Panc1 (cell line): ENCODE measurements around the gene PINK1. TPM values are rescaled to one million over a fixed set of nuclear protein-coding genes. Genes with fewer than 3 reads are reported as not detected.

Experiments
- ATAC-seq: fragments of 200-7000 bp; cut with Tn5 transposase; 2 replicates; pipeline ENCODE4 v1.9.1; 2020; ENCODE audit warnings: mild to moderate bottlenecking, moderate library complexity
- BruUV-seq: library from RNA; stranded (reverse); fragments of 400-500 nt; replicated peaks from 2 replicates; lab custom pipeline; 2021; lab: Mats Ljungman, UMichigan
- CTCF ChIA-PET: fragments of 300-600 bp; sonication (Branson Sonifier 250); formaldehyde crosslinking; loops from one replicate; lab custom pipeline; 2022; ENCODE audit warnings: antibody characterized with exemption; lab: Charles Lee
- POLR2A ChIA-PET: fragments of 300-600 bp; sonication (Branson Sonifier 250); formaldehyde crosslinking; loops from one replicate; lab custom pipeline; 2022; ENCODE audit warnings: antibody characterized with exemption; lab: Charles Lee
- DNase-seq: peaks from one replicate; pipeline ENCODE4 v3.0.0-alpha.2; 2010; ENCODE audit warnings: low read depth, low spot score
- H3K27ac ChIP-seq: 2 replicates; pipeline ENCODE4 v1.5.1; 2011; ENCODE audit warnings: mild to moderate bottlenecking, low read length, inconsistent platforms
- H3K27me3 ChIP-seq: fragments of 200-500 bp; sonication (Bioruptor generic); 2 replicates; pipeline ENCODE4 v1.6.0; 2014; ENCODE audit warnings: low read length, inconsistent platforms; ENCODE audit not compliant: control insufficient read depth, insufficient read depth
- H3K36me3 ChIP-seq: fragments of 200-500 bp; sonication (Bioruptor generic); 2 replicates; pipeline ENCODE4 v1.5.1; 2014; ENCODE audit warnings: inconsistent platforms, mild to moderate bottlenecking, low read length, moderate library complexity; ENCODE audit not compliant: control insufficient read depth, insufficient read depth
- H3K4me1 ChIP-seq: 2 replicates; pipeline ENCODE4 v1.5.1; 2011; ENCODE audit warnings: inconsistent platforms, mild to moderate bottlenecking, low read length, moderate library complexity; ENCODE audit not compliant: control insufficient read depth, insufficient read depth
- H3K4me3 ChIP-seq, 2 experiments: 2 replicates each; pipeline ENCODE4 v1.5.1; 2011 to 2012; ENCODE audit warnings: low read depth in 2 of 2, low read length in 2 of 2, mild to moderate bottlenecking in 2 of 2, inconsistent platforms in 1 of 2, moderate library complexity in 1 of 2
- H3K9me3 ChIP-seq: fragments of 200-500 bp; sonication (Bioruptor generic); 2 replicates; pipeline ENCODE4 v1.5.1; 2014; ENCODE audit warnings: low read depth, mild to moderate bottlenecking, inconsistent platforms, low read length, moderate library complexity; ENCODE audit not compliant: control insufficient read depth, insufficient read depth
- POLR2AphosphoS5 ChIP-seq: IDR thresholded peaks from 2 replicates; pipeline ENCODE4 v1.6.1; 2012; ENCODE audit warnings: mild to moderate bottlenecking, low read depth, low read length, moderate library complexity
- SIN3A ChIP-seq: IDR thresholded peaks from 2 replicates; pipeline ENCODE4 v1.6.1; 2012; ENCODE audit warnings: low read depth, mild to moderate bottlenecking, low read length, moderate library complexity, borderline replicate concordance; ENCODE audit not compliant: insufficient read depth
- TCF7L2 ChIP-seq: IDR thresholded peaks from 2 replicates; pipeline ENCODE4 v1.6.1; 2011; ENCODE audit warnings: mild to moderate bottlenecking, low read depth, low read length, inconsistent platforms
- in situ Hi-C: cut with HindIII; loops from 2 replicates; pipeline ENCODE4 v1.10.0; 2016; ENCODE audit warnings: low sequenced_read_pairs, low pct_unique_long_range_greater_than_20kb
- intact Hi-C: fragments of 100-400 bp; cut with micrococcal nuclease; formaldehyde crosslinking; loops from one replicate; pipeline ENCODE4 v1.10.0; 2022; ENCODE audit not compliant: unreplicated experiment
- total RNA-seq: library from RNA; stranded (reverse); gene quantifications from one replicate; pipeline ENCODE4 v1.2.1, GENCODE V29; 2021; ENCODE audit not compliant: unreplicated experiment
- TF ChIP-seq, protein P1 (sequence below), 2 experiments: IDR thresholded peaks; 2 replicates each; pipeline ENCODE4 v1.6.1; 2011 to 2012; ENCODE audit warnings: low read depth in 2 of 2, control low read depth in 1 of 2, low read length in 1 of 2, mild to moderate bottlenecking in 1 of 2, moderate library complexity in 1 of 2; ENCODE audit not compliant: insufficient read depth in 1 of 2
- TF ChIP-seq, protein P2 (sequence below): fragments of 450-650 bp; IDR thresholded peaks from 2 replicates; pipeline ENCODE4 v1.5.1; 2017; ENCODE audit warnings: mild to moderate bottlenecking

The PINK1 gene
- total RNA-seq, 1 experiment from 2014 or later: 32.1 TPM

DNA sequence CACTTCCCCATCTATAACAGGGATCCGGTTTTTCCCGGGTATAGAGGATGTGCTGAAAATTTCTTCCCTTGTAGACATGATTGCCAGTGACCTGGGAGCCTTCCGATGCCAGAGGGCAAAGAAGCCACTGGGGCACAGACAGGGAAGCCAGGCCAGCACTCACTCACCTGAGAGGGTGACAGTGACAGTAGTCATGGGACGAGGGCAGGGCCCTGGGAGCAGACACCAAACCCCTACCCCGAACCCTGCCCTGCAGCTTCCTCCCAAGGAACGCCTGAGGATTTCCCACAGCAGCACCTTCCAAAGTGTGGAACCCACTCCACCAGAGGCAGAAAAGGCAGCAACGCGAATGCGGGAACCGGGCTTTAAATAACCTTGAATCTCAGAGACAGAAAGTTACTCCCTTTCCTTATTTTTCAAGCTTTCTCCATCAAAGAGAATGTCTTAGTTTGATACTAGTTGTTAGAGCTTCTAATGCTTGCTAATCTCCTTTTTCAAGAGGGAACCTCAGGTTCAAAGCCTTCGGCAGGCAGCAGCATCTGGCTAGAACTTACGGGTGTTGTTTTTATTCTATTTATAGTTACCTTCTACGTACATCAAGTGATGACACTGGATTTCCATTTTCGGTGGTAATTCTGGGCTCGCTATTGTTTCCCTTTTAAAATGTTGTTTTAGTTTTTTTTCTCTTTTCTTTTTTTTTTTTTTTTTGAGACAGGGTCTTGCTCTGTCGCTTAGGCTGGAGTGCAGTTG, 25.1 kb downstream of the PINK1 start:
- POLR2A ChIA-PET: interaction anchor here (0.6 kb wide), 1 partner anchor 662 kb away, joined by 3 read pairs; no protein-coding TSS in a partner anchor
- H3K36me3 ChIP-seq: peaks cover 23% of the 10 kb centered on the region
- BruUV-seq: no TSS peak

GRCh38 chr1:20660363-20660762, 27.1 kb downstream of the PINK1 start:
- POLR2A ChIA-PET: interaction anchor here (0.5 kb wide), 1 partner anchor 95 kb away, joined by 8 read pairs; no protein-coding TSS in a partner anchor
- Histone ChIP-seq H3K36me3 (peaks cover 17% of the 10 kb centered on the region), H3K9me3 (no peaks in the 10 kb centered on the region), H3K4me3 (peak overlapping the region; percentile 88 to 100), H3K27me3 (no peaks in the 10 kb centered on the region), H3K4me1 (peaks cover 10% of the 10 kb centered on the region), H3K27ac (peak overlapping the region; percentile 96)
- DNase-seq (no peak), ATAC-seq (no peak)
- CTCF ChIA-PET: no interaction called here
- intact Hi-C loops: no loop called here
- in situ Hi-C loops: no loop called here
- TF ChIP-seq, protein P1, sequence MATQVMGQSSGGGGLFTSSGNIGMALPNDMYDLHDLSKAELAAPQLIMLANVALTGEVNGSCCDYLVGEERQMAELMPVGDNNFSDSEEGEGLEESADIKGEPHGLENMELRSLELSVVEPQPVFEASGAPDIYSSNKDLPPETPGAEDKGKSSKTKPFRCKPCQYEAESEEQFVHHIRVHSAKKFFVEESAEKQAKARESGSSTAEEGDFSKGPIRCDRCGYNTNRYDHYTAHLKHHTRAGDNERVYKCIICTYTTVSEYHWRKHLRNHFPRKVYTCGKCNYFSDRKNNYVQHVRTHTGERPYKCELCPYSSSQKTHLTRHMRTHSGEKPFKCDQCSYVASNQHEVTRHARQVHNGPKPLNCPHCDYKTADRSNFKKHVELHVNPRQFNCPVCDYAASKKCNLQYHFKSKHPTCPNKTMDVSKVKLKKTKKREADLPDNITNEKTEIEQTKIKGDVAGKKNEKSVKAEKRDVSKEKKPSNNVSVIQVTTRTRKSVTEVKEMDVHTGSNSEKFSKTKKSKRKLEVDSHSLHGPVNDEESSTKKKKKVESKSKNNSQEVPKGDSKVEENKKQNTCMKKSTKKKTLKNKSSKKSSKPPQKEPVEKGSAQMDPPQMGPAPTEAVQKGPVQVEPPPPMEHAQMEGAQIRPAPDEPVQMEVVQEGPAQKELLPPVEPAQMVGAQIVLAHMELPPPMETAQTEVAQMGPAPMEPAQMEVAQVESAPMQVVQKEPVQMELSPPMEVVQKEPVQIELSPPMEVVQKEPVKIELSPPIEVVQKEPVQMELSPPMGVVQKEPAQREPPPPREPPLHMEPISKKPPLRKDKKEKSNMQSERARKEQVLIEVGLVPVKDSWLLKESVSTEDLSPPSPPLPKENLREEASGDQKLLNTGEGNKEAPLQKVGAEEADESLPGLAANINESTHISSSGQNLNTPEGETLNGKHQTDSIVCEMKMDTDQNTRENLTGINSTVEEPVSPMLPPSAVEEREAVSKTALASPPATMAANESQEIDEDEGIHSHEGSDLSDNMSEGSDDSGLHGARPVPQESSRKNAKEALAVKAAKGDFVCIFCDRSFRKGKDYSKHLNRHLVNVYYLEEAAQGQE (IDR thresholded peaks at IDR 0.05; ENCODE audit: insufficient read depth in 1 of 2, low read depth in 2 of 2, low read length in 1 of 2): no peak
- TF ChIP-seq, protein P2, sequence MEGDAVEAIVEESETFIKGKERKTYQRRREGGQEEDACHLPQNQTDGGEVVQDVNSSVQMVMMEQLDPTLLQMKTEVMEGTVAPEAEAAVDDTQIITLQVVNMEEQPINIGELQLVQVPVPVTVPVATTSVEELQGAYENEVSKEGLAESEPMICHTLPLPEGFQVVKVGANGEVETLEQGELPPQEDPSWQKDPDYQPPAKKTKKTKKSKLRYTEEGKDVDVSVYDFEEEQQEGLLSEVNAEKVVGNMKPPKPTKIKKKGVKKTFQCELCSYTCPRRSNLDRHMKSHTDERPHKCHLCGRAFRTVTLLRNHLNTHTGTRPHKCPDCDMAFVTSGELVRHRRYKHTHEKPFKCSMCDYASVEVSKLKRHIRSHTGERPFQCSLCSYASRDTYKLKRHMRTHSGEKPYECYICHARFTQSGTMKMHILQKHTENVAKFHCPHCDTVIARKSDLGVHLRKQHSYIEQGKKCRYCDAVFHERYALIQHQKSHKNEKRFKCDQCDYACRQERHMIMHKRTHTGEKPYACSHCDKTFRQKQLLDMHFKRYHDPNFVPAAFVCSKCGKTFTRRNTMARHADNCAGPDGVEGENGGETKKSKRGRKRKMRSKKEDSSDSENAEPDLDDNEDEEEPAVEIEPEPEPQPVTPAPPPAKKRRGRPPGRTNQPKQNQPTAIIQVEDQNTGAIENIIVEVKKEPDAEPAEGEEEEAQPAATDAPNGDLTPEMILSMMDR: no peak
- no peak for TF ChIP-seq TCF7L2
- no peak for TF ChIP-seq SIN3A
- no peak for TF ChIP-seq POLR2AphosphoS5
- BruUV-seq: TSS peak; percentile 73

More for the DNA sequence above, 25.1 kb downstream of the PINK1 start:
- Histone ChIP-seq H3K4me1 (peaks cover 10% of the 10 kb centered on the region), H3K27ac (no peak overlapping the region), H3K4me3 (no peak overlapping the region), H3K27me3 (no peaks in the 10 kb centered on the region), H3K9me3 (no peaks in the 10 kb centered on the region)
- in situ Hi-C loops: no loop called here
- DNase-seq: no peak
- intact Hi-C loops: no loop called here
- TF ChIP-seq POLR2AphosphoS5: no peak
- TF ChIP-seq TCF7L2: no peak
- TF ChIP-seq, protein P1 (IDR thresholded peaks at IDR 0.05; ENCODE audit: insufficient read depth in 1 of 2, low read depth in 2 of 2, low read length in 1 of 2): no peak
- no peak for TF ChIP-seq SIN3A
- TF ChIP-seq, protein P2: no peak
- ATAC-seq: no peak
- CTCF ChIA-PET: interaction anchor here (0.5 kb wide), 1 partner anchor 109 kb away, joined by 4 read pairs; no protein-coding TSS in a partner anchor
